A204.1 (cell line): ENCODE data around the gene TRIM71.
"Not testable (repeated sequence)": the region's sequence is repeated elsewhere in the genome, so short reads cannot be mapped to it uniquely, and the experiment has no call there.

Experiments
- FAIRE-seq: peaks from 2 replicates; lab custom pipeline; 2012; peaks lifted over from hg19 to GRCh38; lab: Jason Lieb, UNC

The TRIM71 gene

GRCh38 chr3:32819551-32820348 lies 2.0 kb downstream of the TRIM71 start:
- FAIRE-seq = no peak

DNA sequence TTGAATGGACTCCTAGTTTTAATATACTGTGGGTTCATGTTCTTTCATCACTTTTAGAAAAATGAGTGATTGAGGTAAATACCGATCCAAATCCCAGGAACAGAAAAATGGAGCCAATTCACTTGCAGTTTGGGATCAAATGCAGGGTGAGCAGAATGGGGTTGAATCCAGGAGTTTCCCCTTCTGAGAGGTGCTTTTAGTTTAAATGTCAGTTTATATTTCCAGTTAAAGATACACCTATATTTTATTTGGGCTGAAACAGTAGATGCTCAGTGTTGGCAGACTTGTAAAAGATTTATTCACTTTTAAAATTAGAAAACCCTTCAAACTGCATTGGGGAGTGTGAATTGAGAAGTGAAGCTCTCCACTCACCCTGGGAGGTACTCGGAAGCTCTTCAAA lies 2.6 kb downstream of the TRIM71 start:
- no peak for FAIRE-seq

- no peak for FAIRE-seq
Measured at GRCh38 chr3:32820971-32821685, 3.3 kb downstream of the TRIM71 start.

GRCh38 chr3:32821686-32822296 lies 4.0 kb downstream of the TRIM71 start:
- no peak for FAIRE-seq

DNA sequence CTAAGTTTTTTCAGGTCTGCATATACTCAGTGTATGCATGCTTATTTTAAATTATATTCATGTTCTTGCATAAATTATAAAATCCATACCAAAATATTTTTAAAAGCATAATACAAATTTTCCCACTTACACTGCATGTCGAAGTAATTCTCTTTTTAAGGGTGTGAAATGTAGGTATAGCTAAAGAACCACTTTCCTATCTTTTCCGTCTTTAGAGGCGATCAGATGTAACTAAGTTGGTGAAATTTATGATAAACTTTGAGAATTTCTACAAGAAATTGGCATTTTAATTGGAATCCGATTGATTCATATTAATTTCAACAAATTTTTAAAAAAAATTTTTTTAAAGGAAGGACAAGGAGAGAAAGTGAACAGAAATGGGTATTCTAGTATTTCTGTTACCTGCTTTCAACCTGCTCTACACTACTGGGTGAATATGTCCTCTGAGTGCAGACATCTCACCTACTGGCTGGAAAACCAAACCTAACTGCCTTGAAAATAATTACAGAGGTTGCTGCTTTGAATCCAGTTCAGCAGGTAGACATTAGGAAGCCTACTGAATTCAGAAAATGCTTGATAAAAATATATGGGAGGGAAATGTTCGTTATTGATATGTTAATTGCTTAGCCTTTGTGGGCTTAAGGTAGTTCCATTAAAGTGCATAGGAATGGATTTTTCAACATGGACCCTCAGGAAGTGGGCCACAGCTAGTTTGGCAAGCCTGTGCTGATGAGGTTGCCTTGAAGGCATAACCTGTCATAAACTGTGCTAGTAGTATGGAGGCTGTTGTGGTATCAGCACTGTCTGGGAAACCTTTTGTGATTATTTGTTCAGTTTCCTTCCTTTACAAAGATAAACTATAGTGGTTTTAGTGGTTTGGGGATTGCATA lies 5.1 kb downstream of the TRIM71 start:
- no peak for FAIRE-seq

GRCh38 chr3:32823641-32824184 lies 5.9 kb downstream of the TRIM71 start:
- not testable (repeated sequence) for FAIRE-seq

DNA sequence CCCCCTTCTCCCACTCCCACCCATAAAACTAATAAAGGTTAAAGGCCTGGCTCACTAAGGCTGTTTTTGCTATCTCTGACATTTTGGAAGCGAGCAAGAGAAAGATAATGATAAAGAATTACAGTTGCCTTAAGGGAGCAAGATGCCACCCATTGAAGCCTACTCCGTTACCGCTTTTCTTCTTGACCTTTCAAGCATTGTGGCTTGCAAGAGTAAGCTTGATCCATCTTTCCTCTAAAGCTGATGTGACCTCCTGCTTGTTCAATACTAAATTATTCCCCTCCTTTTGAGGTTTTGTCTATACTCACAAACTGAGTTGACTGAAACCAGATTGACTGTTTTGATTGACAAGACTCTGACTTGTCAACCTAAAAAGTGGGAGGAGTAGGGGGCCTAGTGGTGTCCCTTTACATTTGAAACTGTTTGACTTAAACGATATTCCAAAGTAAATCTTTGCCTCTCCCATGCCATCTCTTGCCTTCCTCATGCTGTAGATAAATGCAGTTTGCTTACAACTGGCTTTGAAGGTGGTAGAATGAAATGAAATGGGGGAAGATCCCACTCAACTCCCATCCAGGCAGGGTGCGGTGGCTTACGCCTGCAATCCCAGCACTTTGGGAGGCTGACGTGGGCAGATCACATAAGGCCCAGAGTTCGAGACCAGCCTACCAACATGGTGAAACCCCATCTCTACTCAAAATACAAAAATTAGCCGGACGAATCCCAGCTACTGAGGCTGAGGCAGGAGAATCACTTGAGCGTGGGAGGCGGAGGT lies 8.0 kb downstream of the TRIM71 start:
- no peak for FAIRE-seq

DNA sequence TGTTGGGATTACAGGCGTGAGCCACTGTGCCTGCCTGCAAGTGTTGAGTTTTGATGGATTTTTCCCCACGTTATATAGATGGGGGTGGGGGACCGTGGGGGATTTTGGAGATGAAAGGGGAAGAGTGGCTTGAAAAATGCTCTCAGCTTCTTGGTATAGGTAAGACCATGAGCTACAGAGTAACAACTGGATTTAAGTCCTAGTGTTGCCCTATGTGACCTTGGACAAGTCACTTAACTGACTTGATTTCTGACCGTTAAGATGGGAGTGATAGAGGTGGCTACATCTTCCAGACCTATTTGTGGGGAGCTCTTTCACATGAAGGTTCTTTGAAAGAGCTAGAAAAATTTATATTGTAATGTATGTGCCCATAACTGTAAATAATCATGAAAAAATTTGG lies 13.3 kb downstream of the TRIM71 start:
- no peak for FAIRE-seq

- FAIRE-seq = no peak
Measured at GRCh38 chr3:32831791-32832190, 14.0 kb downstream of the TRIM71 start.

GRCh38 chr3:32832193-32832592 lies 14.4 kb downstream of the TRIM71 start:
- FAIRE-seq = no peak

GRCh38 chr3:32835049-32835371 lies 17.2 kb downstream of the TRIM71 start:
- FAIRE-seq = no peak

DNA sequence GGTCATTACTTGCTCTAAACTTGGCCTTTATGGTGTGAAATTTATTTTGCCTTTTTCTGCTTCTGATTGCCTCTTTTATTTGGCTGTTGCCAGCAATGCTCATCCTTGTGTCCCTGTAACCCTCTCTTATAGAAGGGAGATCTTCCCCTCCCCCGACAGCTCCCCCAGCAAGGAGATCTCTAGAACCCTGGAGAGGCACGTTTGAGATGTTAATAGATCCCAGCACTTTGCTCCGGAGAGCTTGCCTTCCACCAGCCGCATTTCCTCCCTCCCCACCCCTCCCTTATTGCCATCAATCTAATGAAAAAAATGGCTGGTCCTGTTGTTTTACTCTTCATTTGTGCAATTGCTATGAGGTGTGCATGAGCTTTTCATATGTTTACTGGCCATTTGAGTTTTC lies 18.2 kb downstream of the TRIM71 start:
- FAIRE-seq = no peak

- FAIRE-seq = no peak
Measured at GRCh38 chr3:32836601-32837000, 18.8 kb downstream of the TRIM71 start.

- FAIRE-seq = no peak
Measured at GRCh38 chr3:32837366-32837765, 19.6 kb downstream of the TRIM71 start.

GRCh38 chr3:32837789-32838188 lies 20.0 kb downstream of the TRIM71 start:
- FAIRE-seq = no peak

- FAIRE-seq = no peak
Measured at GRCh38 chr3:32839714-32840085, 21.9 kb downstream of the TRIM71 start.

DNA sequence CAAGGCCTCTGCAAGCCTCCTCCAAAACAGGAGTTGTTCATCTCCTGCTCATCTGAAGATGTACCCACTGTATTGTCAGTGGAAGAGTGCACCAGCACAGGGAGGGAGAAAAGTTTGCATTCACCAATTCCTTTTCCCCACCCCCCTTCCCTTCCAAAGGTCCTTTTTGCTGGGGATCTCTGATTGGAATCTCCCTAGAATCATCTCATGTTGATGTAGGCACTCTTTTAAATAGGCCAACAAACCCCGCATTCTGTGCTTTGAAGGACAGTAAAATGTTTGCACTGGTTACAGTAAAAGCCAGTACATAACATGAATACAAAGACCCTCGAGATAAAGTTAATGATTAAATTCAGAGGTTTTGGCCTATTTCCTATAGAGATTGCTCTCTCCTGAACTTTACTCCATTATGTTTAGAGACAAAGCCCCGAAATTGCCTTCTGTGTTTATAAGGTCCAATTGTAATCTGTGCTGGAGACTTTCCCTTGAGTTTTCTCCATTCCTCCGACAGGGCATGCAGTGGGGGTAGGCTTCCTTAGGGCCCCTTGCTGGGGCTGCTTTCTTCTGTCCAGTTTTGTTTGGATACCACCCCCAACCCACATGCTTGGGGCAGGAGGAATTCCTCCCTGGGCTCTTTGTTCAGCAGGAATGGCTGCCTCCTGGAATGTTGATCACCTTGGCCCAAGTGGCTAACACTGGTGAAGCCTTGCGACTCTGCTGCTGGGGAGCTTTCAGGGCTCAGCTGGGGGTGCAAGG lies 22.5 kb downstream of the TRIM71 start:
- no peak for FAIRE-seq

DNA sequence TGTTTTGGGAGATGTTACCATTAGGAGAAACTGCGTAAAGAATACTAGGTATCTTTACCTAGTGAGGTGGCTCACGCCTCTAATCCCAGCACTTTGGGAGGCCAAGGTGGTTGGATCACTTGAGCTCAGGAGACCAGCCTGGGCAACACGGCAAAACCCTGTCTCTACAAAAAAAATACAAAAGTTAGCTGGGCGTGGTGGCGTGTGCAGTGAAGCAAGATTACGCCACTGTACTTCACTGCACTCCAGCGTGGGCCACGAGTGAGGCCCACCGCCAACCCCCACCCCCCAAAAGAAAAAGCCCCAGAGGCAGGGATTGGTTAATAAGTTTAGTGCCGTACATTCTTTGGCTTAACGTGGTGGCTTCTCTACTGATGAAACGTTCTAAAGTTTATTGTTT lies 23.5 kb downstream of the TRIM71 start:
- FAIRE-seq = no peak

DNA sequence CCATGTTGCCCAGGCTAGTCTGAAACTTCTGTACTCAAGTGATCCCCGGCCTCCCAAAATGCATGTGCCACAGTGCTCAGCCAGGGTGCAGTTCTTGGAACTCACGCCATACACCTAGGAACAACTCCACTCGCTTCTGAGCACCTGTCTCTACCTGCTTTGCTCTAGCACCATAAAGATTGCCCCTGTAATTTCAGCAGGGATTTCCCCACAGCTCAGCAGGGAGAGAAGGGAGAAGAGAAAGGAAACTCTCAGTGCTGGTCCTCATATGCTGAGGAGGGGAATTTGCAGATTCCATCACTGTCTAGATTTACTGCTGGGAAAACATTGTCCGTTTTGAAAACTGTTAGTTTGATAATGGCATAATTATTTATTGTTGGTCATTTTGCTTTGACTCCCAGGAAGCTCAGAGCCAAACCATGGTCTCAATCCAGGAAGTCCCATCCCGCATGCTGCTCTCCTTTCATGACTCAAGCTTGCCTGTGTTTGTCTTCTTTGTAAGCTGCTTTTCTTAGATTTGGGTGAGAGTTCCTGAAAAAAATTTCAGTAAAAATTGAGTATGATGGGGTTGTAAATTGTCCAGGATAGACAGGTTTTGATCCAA lies 24.2 kb downstream of the TRIM71 start:
- FAIRE-seq = no peak

DNA sequence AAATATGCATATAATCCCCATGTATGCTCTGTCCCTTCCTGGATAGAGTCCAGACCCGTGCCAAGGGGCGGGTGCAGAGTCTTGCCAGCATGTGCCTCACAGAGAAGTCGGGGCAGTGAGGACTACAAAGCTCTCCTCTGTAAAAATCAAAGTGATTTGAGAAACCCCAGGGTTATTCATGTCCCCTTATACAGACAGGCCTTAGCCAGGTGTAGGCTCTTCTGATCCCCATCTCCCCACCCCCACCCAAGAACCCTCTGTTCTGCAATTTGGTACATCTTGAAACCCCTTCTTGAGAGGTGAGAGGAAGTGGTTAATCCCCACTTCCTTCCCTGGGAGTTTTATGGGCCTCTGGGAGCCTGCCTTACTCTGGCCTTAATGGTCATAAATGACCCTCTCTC lies 24.7 kb downstream of the TRIM71 start:
- no peak for FAIRE-seq
